RWPE2 (cell line): ENCODE data around the gene C11orf21.

Source experiments
- ATAC-seq: fragments of 200-7000 bp; cut with Tn5 transposase; 3 replicates; pipeline ENCODE4 v1.9.1; 2021; ENCODE audit warnings: low read depth
- DNase-seq: peaks from one replicate; pipeline ENCODE4 v3.0.0-alpha.2; 2020; ENCODE audit warnings: low spot score
- H3K27ac ChIP-seq: fragments of 450-650 bp; 2 replicates; pipeline ENCODE4 v1.5.1; 2017; ENCODE audit warnings: mild to moderate bottlenecking; ENCODE audit not compliant: poor library complexity, severe bottlenecking
- H3K27me3 ChIP-seq: fragments of 250-450 bp; sonication (Bioruptor Pico); 2 replicates; pipeline ENCODE4 v1.5.1; 2021; ENCODE audit warnings: mild to moderate bottlenecking, moderate library complexity; ENCODE audit not compliant: insufficient read depth, poor library complexity, severe bottlenecking
- H3K36me3 ChIP-seq: fragments of 250-450 bp; sonication (Bioruptor Pico); 2 replicates; pipeline ENCODE4 v1.5.1; 2020; ENCODE audit warnings: low read depth, mild to moderate bottlenecking, moderate library complexity
- H3K4me1 ChIP-seq: fragments of 250-450 bp; sonication (Bioruptor Pico); 2 replicates; pipeline ENCODE4 v1.5.1; 2021; ENCODE audit warnings: mild to moderate bottlenecking, moderate library complexity; ENCODE audit not compliant: insufficient read depth, poor library complexity, severe bottlenecking
- H3K4me3 ChIP-seq: fragments of 250-450 bp; sonication (Bioruptor Pico); 2 replicates; pipeline ENCODE4 v1.5.1; 2021; ENCODE audit warnings: mild to moderate bottlenecking, moderate library complexity; ENCODE audit not compliant: severe bottlenecking
- H3K9me3 ChIP-seq: fragments of 250-450 bp; sonication (Bioruptor Pico); 2 replicates; pipeline ENCODE4 v1.5.1; 2021; ENCODE audit warnings: mild to moderate bottlenecking, moderate library complexity; ENCODE audit not compliant: severe bottlenecking
- TF ChIP-seq, protein P1 (sequence below): fragments of 450-650 bp; IDR thresholded peaks from one replicate; pipeline ENCODE4 v1.5.1; 2017; ENCODE audit warnings: mild to moderate bottlenecking, moderate library complexity; ENCODE audit not compliant: poor library complexity, severe bottlenecking

C11orf21 gene

DNA sequence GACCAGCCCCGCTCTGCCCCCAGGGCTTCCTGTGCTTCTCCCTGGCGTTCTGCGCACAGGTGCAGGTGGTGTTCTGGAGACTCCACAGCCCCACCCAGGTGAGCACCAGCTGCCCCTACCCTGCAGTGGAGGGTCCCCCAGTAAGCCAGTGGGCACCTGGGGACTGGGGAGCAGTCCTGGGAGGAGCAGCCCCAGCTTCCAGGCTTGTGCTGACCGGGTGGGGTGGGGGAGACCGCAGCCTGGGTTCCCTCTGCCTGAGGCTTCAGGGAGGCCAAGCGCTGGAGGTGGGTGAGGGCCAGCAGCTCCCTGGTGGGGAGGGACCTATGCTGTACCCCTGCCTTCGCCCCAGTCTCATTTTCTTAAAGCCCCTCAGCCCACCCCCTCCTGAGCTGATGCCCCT is 7.0 kb upstream of the C11orf21 start:
- no peaks in the 10 kb centered on the region for H3K36me3 ChIP-seq
- no peaks in the 10 kb centered on the region for H3K4me1 ChIP-seq
- no peak overlapping the region for H3K4me3 ChIP-seq
- DNase-seq = peak; percentile 52
- TF ChIP-seq, protein P1, sequence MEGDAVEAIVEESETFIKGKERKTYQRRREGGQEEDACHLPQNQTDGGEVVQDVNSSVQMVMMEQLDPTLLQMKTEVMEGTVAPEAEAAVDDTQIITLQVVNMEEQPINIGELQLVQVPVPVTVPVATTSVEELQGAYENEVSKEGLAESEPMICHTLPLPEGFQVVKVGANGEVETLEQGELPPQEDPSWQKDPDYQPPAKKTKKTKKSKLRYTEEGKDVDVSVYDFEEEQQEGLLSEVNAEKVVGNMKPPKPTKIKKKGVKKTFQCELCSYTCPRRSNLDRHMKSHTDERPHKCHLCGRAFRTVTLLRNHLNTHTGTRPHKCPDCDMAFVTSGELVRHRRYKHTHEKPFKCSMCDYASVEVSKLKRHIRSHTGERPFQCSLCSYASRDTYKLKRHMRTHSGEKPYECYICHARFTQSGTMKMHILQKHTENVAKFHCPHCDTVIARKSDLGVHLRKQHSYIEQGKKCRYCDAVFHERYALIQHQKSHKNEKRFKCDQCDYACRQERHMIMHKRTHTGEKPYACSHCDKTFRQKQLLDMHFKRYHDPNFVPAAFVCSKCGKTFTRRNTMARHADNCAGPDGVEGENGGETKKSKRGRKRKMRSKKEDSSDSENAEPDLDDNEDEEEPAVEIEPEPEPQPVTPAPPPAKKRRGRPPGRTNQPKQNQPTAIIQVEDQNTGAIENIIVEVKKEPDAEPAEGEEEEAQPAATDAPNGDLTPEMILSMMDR = no peak
- ATAC-seq = no peak
- no peaks in the 10 kb centered on the region for H3K27me3 ChIP-seq
- no peaks in the 10 kb centered on the region for H3K9me3 ChIP-seq
- H3K27ac ChIP-seq = no peak overlapping the region

DNA sequence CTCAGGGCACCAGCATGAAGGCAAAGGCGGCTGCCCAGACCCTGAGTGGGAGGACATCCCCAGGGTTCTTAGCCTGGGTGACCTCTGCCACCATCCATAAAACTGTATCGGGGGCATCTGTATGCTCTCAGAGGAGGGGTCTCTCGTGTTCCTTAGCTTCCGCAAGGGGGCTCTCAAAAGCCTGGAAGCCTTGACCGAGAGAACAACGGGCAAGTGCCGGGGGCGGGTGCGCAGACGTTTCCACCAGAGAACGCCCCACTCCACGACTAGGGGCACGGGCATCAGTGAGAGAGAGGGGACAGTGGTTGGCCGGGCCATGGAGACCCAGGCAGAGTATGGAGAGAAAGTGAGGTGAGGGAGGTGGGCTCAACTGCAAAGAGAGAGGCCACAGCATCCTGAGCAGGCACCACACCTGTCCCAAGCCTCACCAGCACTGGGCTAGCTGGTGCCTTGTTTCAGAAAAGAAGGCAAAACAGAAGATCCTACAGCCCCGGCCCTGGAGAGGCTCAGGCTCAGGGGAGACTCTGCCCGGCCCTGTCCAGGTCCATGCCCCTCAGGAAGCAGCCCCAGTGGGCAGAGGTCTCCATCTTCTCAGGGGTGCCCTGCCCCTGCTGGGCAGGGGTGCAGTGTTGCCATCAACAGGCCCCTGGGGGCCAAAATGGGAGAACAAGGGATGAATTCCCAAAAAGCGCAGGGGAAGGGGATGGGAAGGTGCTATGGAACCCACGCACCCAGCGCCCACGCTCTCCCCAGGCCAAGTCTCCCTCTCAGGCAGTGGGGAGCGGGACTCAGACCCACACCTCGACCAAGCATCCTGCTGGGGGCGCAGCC is 6.0 kb upstream of the C11orf21 start:
- H3K9me3 ChIP-seq = no peaks in the 10 kb centered on the region
- H3K4me1 ChIP-seq = no peaks in the 10 kb centered on the region
- no peak overlapping the region for H3K27ac ChIP-seq
- no peaks in the 10 kb centered on the region for H3K36me3 ChIP-seq
- ATAC-seq (no peak), DNase-seq (peak; percentile 49)
- TF ChIP-seq, protein P1 = no peak
- H3K4me3 ChIP-seq = no peak overlapping the region
- no peaks in the 10 kb centered on the region for H3K27me3 ChIP-seq

DNA sequence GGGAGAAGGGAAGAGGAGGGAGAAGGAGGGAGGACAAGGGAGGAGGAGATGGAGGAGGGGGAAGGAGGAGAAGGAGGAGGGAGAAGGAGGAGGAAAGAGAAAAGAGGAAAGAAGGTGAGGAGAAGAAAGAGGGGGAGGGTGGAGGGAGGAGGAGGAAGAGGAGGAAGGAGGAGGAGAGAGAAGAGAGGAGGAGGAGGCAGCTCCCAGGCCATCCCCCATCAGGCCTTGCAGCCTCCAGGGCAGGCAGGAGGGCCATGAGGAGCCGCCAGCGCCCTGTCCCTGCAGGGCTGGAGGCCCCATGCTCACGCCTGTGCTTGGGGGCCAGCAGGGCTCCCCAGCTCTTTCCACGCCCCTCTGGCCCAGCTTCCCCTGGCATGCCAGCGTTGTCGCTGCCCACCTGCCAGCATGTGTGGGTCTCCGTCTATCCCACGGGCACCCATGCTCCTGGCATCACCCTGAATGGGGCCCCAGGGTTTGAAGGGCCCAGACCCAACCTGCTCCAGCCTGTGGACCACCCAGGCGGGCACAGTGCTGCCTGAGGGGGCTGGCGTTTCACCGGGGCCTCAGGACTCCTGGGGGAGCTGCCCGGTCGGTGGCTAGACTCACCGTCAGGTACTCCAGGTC is 5.3 kb upstream of the C11orf21 start:
- TF ChIP-seq, protein P1 = no peak
- peak; percentile 42 for DNase-seq
- Histone ChIP-seq H3K36me3 (no peaks in the 10 kb centered on the region), H3K27ac (no peak overlapping the region), H3K9me3 (no peaks in the 10 kb centered on the region), H3K27me3 (no peaks in the 10 kb centered on the region), H3K4me3 (no peak overlapping the region), H3K4me1 (no peaks in the 10 kb centered on the region)
- ATAC-seq = no peak

DNA sequence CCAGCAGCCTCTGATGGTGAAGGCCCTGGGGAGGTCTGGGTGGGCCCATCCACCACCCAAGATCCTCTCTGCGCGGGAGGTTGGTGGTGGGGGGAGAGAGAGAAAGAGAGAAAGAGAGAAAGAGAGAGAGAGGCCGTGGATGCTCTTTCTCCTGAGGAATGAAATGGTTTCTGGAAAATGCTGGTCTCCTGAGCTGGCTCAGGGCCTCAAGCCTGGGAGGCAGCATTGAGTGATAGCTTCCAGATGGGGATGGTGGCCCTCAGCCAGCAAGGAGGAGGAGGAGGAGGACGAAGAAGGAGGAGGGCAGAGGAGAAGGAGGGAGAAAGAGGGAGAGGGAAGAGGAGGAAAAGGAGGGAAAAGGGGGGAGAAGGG is 4.7 kb upstream of the C11orf21 start:
- Histone ChIP-seq H3K4me1 (no peaks in the 10 kb centered on the region), H3K4me3 (no peak overlapping the region), H3K36me3 (no peaks in the 10 kb centered on the region), H3K27ac (no peak overlapping the region), H3K27me3 (no peaks in the 10 kb centered on the region), H3K9me3 (no peaks in the 10 kb centered on the region)
- TF ChIP-seq, protein P1 = no peak
- DNase-seq = no peak
- ATAC-seq = no peak
